HG02943 (cell line): Measurements from ENCODE around the gene PTPRK.

Experiments
- ATAC-seq: cut with Tn5 transposase; IDR thresholded peaks from one replicate; pipeline ENCODE4 v1.9.1; 2021; ENCODE audit warnings: mild to moderate bottlenecking, low read depth, moderate library complexity; ENCODE audit not compliant: unreplicated experiment

The PTPRK gene

GRCh38 chr6:128311944-128312570, 208.3 kb downstream of the PTPRK start:
- ATAC-seq = peak; percentile 54

DNA sequence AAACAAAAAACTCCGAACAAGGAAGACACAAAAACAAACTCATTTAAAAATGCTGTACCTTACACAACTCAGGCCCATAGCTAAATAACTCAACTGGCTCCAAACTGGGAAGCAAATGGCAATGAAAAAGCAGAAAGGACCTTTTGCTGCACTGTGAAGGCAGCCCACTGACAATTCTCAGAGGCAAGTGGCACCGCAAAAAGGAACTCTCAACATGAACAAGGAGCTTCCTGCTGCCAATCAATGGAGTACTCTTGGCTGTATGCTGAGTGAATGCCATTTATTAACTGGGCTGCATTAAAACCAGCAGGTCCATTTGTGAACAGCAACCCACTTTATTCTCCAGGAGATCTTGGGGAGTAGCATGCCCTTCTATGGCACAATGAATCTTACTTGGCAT, 209.9 kb downstream of the PTPRK start:
- ATAC-seq = no peak

- no peak for ATAC-seq
Observed at GRCh38 chr6:128307671-128308070, 212.7 kb downstream of the PTPRK start.

GRCh38 chr6:128305976-128306375, 214.4 kb downstream of the PTPRK start:
- ATAC-seq = no peak

DNA sequence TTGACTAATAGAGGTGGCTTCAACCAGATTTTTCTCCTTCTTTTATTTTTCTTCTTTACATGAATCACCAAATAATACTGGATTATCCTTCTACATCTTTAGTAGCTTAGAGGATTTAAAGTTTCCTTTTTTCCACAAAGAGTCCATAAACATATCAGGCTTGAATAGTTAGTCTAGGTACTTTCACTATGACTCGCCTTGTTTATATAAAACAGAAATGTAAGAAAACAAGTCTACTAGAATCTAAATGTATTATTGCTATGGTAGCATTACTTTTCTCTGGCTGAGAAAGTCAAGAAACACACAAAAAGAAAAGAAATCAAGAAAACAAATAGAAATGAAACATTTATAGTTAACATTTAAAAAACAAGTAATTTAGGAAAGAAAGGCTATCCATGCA, 215.2 kb downstream of the PTPRK start:
- ATAC-seq = no peak

DNA sequence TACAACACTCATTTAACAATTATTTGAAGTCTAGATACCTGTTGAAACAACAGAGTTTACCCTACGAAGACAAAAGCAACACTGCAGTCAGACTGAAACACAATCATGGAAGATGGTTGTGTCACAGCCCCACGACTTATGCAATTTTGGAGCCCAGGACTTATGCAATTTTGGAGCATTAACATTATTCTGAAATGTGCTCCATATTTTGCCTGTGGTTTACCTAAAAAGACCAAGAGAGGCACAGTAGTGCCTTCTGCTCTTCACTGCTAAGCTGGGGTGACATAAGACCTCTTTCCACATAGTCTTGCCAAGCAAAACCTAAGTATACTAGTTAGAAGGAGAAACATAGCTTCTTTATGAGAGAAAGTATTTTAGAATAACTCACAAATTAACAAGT, 216.5 kb downstream of the PTPRK start:
- no peak for ATAC-seq

GRCh38 chr6:128302942-128303341, 217.5 kb downstream of the PTPRK start:
- no peak for ATAC-seq

- ATAC-seq = no peak
Observed at GRCh38 chr6:128295670-128296069, 224.7 kb downstream of the PTPRK start.

- ATAC-seq = no peak
Observed at GRCh38 chr6:128290221-128290620, 230.2 kb downstream of the PTPRK start.

GRCh38 chr6:128284128-128284527, 236.3 kb downstream of the PTPRK start:
- no peak for ATAC-seq

DNA sequence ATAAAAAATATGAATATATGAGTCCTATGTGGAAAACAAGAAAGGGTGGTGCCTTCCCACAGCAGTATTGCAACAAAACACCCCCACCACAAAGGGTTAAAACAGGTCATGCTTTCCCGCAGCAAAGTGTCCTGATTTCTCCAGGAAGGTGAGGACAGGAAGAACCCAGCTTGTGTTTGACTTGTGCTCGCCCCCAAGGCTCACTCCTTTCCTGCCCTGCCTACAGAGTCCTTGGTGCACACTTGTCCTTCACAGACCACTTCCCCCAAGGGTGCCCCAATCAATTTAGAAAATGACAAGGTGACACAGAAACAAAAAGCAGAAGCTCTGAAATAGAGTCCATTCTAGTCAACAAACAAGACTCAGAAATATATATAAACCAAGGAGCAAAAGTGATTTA, 237.4 kb downstream of the PTPRK start:
- ATAC-seq = no peak

GRCh38 chr6:128280960-128281359, 239.4 kb downstream of the PTPRK start:
- no peak for ATAC-seq

DNA sequence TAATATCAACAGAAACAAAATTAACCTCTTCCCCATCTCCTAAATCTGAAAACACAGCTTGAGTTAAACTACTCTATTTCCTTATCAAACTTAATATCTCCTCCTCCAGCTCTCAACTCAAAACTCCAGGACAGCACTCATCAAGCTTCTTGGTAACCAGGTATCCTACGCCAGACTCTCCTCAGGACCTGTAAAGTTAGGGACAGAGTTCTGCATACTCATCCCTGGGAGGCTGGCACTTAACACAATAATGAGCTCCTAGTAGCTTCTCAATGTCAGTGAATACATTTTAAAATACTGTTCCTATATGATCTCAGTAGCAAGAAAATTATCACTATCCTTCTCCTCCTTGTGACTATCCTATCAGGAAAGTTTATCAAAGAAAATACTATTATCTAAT, 240.3 kb downstream of the PTPRK start:
- no peak for ATAC-seq

DNA sequence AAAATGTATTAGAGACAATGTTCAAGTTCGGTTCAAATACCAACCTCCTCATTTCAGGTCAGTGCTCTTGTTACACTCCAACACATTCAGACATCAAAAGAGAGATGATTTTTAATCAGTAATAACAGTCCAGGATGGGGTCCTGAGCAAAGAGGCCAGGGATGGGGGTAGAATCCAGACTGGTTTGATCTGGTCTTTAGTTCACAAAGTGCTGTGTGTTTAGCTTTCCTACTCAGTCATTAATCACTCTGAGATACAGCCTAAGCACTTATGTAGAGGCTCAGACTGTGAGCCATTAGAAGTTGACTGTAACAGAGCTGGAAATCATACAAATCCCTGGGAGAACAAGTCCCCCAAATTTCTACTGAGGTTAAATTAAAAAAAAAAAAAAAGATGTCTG, 241.6 kb downstream of the PTPRK start:
- ATAC-seq = no peak

GRCh38 chr6:128277379-128277778, 243.0 kb downstream of the PTPRK start:
- ATAC-seq = no peak

GRCh38 chr6:128276311-128276710, 244.1 kb downstream of the PTPRK start:
- ATAC-seq = no peak

GRCh38 chr6:128275681-128276080, 244.7 kb downstream of the PTPRK start:
- no peak for ATAC-seq

DNA sequence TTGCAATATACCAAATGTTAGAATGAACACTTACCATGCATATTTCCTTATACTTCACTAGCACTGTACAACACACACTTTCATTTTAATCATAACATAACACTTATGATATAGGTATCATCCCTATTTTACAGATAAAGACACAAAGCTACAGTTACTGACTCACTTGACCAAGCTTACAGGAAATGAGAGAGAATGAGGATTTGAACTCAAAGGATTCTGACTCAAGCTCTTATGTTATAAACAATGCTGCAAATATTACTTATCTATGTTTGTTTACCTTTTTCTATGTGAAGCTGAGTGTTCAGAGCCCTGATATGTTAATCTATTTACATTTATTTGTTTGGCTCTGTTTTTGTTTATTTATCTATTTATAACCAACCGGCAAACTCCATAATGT, 245.4 kb downstream of the PTPRK start:
- ATAC-seq = no peak

GRCh38 chr6:128271527-128271926, 248.9 kb downstream of the PTPRK start:
- ATAC-seq = no peak

DNA sequence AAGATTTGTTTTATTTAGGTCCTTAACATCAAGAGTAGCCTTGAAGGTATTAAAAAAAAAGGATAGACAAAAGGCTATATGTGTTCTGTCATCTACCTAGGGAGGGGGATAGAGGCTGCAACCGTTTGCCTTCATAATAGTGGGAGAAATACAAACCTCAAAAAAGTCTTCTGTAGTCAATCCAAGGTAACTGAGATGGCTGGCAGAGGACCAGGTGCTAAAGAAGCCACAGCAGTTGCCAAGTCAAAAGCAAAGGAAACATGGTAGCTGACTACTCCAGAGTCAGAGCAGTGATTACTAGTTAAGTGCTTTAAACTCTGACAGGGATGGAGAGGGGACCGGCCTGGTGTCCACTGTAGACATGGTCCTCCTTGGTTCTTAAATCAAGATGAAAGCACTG, 249.4 kb downstream of the PTPRK start:
- ATAC-seq = no peak

DNA sequence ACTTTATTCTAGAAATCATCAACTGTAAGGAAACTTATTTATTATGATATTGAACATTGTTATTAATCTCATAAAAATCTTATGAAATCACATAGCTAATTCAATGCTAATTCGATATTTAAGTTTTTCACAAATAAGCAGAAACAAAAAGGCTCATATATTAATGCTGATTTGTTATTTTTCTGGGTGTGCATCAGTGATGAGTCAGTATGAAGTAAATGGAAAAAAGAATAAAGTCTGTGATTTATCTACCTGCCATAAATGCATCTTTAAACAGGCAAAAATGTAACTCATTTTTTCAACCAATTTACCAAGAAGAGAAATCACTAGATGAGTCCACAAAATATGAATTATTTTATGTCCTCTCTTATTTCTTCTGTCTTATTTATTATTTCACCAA, 253.5 kb downstream of the PTPRK start:
- no peak for ATAC-seq

- ATAC-seq = no peak
Observed at GRCh38 chr6:128265706-128266105, 254.7 kb downstream of the PTPRK start.
